ENCODE data around the gene TXN. TPM values are rescaled to one million over a fixed set of nuclear protein-coding genes. Genes with fewer than 3 reads are reported as not detected.

Gene TXN
- total RNA-seq, result 183 and 248 TPM in 2 replicates

DNA sequence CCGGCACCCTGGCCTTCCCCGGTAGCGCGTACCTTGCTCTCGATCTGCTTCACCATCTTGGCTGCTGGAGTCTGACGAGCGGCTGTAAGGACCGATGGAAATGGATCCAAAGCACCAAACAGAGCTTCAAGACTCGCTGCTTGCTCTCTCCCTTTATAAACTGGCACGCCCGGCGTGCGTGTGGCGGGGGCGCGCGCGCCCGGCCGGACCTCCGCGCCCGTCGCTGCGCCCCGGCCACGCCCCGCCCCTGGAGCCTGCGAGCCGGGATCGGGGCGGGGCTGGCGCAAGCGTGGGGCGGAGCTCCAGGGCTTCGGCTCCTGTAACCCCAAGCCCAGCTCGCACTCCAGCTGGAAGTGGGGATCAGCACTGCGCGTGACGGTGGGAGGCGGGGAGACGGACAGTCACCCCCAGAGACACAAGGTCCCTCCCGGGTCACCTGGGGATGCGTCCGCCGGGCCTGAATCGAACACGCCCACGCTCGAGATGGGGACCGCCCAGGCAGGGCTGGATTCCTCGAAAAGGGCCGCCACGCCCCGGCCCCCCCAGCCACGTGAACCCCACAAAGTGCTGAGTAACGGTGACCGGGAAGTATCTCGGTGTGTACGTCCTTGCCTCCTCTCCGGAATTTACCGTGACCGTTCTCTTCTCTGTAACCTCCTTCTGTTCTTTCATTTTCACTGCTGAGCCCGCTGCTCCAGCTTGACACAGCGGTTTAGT is at the start of gene TXN:
TSS of gene TXN (minus strand) at position 128 of the 717 bp plus-strand sequence. CDS start at position 56, 72 bp downstream.

GRCh38 chr9:110208031-110208430 is 48.3 kb downstream of the TXN start, which contains the start of gene C9orf152:
Gene C9orf152, minus strand, starts transcription at chr9:110208159. Its CDS starts 580 bp downstream, at chr9:110207579.

Other genes starting within 250 kb of the TXN start
- gene C9orf152, start 48.3 kb downstream of the TXN start, total RNA-seq, result not detected in 2 replicates
- not detected in 2 replicates for gene TXNDC8, start 81.4 kb upstream of the TXN start, total RNA-seq